HuH-7 (cell line): ENCODE results near the gene ALAD.

ENCODE experiments used
- DNase-seq: peaks from one replicate; pipeline ENCODE4 v3.0.0; 2011; ENCODE audit warnings: low spot score

The ALAD gene

GRCh38 chr9:113345671-113346070 is 55.4 kb downstream of the ALAD start:
- DNase-seq, result no peak

- DNase-seq, result no peak
Measured at GRCh38 chr9:113345190-113345589, 55.9 kb downstream of the ALAD start.

DNA sequence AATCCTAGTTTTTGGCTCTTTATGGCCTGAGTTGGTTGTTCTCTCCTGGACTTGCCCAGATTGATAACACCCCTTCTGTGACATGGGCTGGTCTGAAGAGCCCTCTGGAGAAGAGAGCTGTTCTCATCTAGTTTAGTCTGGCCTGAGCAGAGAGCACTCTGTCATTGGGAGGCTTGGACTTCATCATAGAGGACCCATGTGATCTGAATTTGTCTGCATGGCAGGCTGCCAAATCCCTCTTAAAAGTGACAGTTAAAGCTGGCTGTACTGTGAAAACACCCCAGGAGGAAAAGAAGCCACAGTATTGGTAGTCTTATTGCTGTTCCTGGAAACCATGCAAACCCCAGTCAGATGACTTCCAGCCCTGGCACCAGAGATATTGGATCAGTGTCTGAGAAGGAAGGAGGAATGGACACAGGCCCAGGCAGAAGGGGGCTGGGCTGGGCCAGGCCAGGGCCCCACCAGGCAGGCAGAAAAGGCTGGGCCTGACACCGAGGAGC is 57.3 kb downstream of the ALAD start:
- DNase-seq, result no peak

- no peak for DNase-seq
Measured at GRCh38 chr9:113341712-113342410, 59.2 kb downstream of the ALAD start.

GRCh38 chr9:113340011-113340699 is 60.9 kb downstream of the ALAD start, which contains the start of gene WDR31:
WDR31 (minus strand) TSS chr9:113340275; CDS start chr9:113332022, 8,253 bp downstream.
- peak; percentile 92 for DNase-seq

- DNase-seq, result no peak
Measured at GRCh38 chr9:113337714-113338113, 63.4 kb downstream of the ALAD start.
